NCI-H526 (cell line): ENCODE measurements around the gene DYSF.
"Not testable (repeated sequence)": the region's sequence is repeated elsewhere in the genome, so short reads cannot be mapped to it uniquely, and the experiment has no call there.

ENCODE experiments used
- DNase-seq, 2 experiments: peaks; one replicate each; lab custom pipeline; 2025; lab: John Stamatoyannopoulos, UW

Gene DYSF

DNA sequence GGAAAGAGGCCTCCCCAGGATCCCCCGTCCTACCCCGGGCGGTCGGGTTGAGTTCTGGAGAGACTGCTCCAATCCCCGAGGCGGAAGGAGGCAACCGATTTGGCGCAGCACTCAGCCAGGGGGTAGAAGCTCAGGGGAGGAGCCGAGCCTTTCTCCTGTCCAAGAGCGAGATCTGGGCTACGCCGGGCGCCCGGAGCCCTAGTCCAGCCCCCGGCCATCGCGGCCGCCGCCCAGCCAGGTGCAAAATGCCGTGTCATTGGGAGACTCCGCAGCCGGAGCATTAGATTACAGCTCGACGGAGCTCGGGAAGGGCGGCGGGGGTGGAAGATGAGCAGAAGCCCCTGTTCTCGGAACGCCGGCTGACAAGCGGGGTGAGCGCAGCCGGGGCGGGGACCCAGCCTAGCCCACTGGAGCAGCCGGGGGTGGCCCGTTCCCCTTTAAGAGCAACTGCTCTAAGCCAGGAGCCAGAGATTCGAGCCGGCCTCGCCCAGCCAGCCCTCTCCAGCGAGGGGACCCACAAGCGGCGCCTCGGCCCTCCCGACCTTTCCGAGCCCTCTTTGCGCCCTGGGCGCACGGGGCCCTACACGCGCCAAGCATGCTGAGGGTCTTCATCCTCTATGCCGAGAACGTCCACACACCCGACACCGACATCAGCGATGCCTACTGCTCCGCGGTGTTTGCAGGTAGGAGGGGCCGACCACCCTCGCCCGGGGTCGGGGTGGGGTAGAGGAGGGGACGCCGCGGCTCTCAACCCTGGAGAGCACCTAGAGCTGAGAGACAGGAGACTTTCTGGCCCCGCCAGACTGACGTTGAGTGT is at the start of gene DYSF:
DYSF (plus strand) TSS at position 158 of the 817 bp plus-strand sequence.
- peak in 1 of 2 experiments; percentile 64 for DNase-seq

GRCh38 chr2:71409611-71410010 is 43.8 kb upstream of the DYSF start:
- no peak for DNase-seq

DNA sequence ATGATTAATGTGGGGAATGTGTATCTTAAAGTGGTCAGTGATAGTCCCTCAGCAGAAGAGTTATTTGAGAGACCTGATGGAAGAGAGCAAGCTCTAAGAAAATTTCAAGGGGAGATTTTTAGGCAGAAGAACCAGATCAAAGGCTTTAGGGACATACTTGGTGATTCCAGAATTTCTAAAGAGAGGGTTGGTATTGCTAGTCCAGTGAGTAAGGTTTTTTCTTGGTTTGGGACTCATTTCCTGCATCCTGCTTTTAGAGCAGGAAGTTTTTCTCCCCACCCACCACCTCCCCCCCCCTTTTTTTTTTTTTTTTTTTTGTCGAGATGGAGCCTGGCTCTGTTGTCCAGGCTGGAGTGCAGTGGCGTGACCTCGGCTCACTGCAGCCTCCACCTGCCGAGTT is 42.7 kb upstream of the DYSF start:
- no peak for DNase-seq

DNA sequence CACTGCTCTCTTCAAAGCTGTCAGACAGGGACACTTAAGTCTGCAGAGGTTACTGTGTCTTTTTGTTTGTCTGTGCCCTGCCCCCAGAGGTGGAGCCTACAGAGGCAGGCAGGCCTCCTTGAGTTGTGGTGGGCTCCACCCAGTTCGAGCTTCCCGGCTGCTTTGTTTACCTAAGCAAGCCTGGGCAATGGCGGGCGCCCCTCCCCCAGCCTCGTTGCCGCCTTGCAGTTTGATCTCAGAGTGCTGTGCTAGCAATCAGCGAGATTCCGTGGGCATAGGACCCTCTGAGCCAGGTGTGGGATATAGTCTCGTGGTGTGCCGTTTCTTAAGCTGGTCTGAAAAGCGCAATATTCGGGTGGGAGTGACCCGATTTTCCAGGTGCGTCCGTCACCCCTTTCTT is 36.5 kb upstream of the DYSF start:
- DNase-seq: not testable (repeated sequence)

DNA sequence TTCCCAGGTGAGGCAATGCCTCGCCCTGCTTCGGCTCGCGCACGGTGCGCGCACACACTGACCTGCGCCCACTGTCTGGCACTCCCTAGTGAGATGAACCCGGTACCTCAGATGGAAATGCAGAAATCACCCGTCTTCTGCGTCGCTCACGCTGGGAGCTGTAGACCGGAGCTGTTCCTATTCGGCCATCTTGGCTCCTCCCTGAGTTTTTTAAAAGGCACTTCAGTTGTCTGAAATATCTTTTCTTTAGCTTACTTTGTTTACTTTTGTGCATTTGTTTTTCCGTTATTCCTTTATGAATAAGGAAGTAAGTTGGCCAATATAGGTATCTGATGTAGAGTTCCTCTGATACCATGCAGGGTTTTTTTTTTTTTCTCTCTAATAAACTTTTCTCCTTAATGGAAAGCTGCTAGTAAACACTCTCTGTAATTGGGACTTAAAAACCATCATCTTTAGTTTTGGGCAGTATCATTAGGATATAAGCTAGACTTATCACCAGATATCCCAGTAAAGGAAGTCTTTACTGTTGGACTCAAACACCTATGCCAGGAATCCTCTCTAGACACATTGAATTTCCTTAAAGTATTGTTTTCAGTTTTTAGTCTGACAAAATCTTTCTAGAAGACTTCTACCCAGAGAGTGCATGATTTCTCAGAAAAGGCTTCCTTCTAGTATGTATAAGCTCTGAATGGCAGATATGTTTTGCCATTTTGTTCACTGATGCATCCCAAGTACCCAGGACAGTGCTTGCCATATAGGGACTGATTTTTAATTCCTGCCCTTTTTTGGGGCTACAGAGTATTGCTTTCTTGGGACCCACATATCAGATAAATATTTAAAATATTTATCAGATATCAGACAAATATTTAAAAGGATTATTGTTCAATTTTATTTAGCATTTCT is 35.8 kb upstream of the DYSF start:
- peak in 1 of 2 experiments; percentile 25 for DNase-seq

GRCh38 chr2:71419145-71419544 is 34.2 kb upstream of the DYSF start:
- no peak for DNase-seq

- DNase-seq: no peak
Measured at GRCh38 chr2:71419976-71420375, 33.4 kb upstream of the DYSF start.

GRCh38 chr2:71422786-71423185 is 30.6 kb upstream of the DYSF start:
- no peak for DNase-seq

DNA sequence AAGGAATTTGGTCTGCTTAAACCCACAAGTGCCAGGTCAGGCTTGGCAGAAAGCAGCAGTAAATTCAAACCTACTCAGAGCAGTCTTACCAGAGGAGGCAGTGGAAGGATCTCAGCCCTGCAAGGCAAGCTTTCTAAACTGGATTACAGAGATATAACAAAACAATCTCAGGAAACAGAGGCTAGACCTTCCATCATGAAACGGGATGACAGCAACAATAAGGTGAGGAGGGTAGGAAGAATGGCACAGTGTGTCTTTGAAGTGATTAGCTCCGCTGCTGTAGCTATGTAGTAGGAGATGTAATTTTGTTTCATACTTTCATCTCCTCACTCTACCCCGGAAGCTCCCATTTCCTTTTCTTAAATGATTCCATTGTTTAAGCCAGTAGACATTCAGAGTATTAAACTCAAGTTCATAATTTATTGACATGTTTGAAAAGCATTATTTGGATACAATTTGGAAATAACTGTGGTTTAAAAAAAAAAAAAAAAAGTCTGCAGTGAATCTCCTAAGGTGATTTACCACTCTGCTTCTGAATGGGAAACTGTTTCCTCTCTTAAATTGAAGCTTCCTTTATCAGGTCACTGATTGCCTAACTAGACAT is 29.4 kb upstream of the DYSF start:
- DNase-seq: no peak

DNA sequence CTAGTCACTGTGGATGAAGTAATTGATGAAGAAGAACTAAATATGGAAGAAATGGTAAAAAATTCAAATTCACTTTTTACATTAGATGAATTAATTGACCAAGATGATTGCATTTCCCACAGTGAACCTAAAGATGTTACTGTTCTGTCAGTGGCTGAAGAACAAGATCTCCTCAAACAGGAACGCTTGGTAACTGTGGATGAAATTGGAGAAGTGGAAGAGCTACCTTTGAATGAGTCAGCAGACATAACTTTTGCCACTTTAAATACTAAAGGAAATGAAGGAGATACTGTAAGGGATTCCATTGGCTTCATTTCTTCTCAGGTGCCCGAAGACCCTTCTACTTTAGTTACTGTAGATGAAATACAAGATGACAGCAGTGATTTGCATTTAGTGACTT is 26.6 kb upstream of the DYSF start:
- DNase-seq: no peak

DNA sequence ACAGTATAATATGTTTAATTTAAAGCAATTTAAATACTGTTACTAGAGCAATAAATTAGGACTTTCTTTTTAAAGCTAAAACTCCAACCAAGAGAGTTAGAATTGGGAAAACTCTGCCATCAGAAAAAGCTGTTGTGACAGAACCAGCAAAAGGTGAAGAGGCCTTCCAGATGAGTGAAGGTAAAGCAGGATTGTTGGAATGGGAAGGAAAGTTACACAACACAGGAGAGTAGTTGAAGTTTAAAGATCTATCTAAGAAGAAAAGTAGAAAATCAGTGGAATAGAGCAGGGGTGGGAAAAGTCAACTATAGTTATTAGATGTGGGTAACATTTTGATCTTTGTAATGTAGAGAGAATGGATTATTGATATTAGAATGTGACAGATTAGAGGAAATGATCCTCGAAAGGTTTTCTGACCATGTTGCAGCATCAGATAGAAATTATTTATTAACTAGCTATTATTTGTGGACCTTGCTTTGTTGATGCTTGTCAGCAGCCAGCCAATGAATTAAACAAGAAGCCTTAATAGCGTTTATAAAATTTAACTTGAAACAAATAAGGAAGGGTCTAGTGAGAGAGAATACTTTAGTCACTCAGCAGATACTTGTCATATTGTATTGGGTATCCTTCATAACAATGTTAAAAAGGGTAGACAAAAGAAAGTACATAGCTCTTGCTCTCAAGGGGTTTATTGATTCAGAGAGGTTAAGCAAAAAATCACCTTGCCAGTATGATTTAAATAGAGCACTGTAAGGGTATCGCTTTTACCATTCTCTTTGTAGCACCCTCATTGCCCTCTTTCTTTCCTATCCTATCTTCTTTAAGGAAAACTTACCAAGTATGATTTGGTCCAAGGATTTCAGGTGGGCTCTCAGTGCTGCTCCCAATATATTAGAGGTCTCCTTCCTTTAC is 24.6 kb upstream of the DYSF start:
- no peak for DNase-seq

DNA sequence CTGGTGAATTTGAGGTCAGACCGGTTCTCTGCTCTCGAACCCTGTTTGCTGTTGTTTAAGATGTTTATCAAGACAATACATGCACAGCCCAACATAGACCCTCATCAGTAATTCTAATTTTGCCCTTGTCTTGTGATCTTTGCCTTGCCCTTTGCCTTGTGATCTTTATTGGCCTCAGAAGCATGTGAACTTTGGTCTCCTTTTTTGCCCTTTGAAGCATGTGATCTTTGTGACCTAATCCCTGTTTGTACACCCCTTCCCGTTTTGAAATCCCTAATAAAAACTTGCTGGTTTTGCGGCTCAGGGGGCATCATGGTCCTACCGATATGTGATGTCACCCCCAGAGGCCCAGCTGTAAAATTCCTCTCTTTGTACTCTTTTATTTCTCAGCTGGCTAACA is 8.2 kb upstream of the DYSF start:
- not testable (repeated sequence) for DNase-seq

DNA sequence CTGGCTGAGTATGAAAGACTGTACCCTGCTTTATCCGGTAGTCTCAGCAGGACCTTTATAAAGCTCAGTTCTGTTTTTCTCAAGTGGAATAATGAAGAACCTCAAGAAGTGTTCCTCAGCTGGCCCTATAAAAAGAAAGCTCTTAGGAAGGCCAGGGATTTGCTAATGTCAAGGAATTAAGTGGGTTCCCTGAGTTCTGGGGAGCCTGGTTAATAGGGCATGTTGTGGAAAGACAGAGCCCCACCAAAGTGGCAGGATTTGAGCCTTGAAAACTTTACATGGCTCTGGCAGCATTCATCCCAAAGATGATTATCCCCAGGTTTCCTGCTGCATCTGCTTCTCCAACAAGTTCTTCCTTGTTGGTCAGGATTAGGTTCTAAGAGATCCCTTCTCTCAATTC is 6.9 kb upstream of the DYSF start:
- no peak for DNase-seq

DNA sequence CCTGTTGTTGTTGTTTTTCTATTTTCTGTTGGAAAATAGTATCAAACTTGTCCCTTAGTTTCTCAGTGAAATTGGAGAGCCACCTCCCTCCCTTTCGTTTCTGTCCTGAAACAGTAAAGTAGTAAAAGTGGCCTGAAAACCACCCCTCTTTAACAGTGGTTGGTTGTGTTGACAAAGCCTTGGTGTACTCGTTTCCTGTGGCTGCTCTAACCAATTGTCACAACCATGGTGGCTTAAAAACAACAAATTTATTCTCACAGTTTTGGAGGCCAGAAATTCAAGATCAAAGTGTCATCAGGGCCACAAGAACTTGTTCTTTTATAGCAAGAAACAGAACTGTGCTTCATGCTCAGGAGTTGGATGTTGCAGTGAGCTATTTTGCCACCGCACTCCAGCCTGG is 4.0 kb upstream of the DYSF start:
- no peak for DNase-seq

DNA sequence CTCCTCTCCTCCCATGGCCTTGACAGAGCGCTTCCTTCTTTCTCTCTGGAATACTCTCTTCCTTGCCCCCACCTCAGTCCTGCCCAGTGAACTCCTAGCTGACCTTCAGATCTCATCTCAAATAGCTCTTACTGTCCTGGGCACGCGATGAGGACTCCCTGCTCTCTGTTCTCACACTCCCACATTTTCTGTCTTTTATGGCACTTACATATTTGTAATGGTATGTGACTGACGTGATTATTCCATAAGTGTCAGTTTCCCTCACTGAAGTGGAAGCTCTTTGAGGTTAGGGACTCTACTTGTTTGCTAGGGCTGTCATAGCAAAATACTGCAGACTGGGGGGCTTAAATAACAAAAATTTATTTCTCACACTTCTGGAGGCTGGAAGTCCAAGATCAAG is 1.7 kb upstream of the DYSF start:
- no peak for DNase-seq

DNA sequence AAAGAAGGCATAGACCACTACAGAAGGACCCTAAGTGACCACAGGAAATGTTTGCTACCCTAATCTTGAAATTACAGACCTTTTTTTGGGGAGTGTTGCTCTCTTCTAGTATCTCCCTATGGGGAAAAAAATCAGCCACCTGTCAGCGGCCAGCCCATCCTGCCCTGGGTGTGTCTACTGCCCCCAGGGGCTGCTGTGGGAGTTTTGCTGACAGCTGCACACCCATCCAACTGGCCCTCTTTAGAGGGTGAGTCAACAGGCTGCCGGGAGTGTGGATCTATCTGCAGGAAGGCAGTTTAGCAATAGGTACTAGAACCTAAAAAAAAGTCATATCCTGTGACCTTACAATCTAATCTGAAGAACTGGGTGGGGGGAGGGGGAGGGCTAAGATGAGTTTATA is 796 bp upstream of the DYSF start:
- DNase-seq: peak; percentile 30 to 60

GRCh38 chr2:71454221-71455010 is 1.1 kb downstream of the DYSF start:
- DNase-seq: peak in 1 of 2 experiments; percentile 11

GRCh38 chr2:71455011-71455740 is 1.8 kb downstream of the DYSF start:
- no peak for DNase-seq

- DNase-seq: no peak
Measured at GRCh38 chr2:71455741-71456569, 2.6 kb downstream of the DYSF start.
